ENCODE results near the gene SULT1A3. TPM values are rescaled to one million over a fixed set of nuclear protein-coding genes. Genes with fewer than 3 reads are reported as not detected.
"Not testable (repeated sequence)": the region's sequence is repeated elsewhere in the genome, so short reads cannot be mapped to it uniquely, and the experiment has no call there.

SULT1A3 gene
- total and polyA plus RNA-seq, 2 experiments from 2014 or later: 11.2 to 17.4 TPM

DNA sequence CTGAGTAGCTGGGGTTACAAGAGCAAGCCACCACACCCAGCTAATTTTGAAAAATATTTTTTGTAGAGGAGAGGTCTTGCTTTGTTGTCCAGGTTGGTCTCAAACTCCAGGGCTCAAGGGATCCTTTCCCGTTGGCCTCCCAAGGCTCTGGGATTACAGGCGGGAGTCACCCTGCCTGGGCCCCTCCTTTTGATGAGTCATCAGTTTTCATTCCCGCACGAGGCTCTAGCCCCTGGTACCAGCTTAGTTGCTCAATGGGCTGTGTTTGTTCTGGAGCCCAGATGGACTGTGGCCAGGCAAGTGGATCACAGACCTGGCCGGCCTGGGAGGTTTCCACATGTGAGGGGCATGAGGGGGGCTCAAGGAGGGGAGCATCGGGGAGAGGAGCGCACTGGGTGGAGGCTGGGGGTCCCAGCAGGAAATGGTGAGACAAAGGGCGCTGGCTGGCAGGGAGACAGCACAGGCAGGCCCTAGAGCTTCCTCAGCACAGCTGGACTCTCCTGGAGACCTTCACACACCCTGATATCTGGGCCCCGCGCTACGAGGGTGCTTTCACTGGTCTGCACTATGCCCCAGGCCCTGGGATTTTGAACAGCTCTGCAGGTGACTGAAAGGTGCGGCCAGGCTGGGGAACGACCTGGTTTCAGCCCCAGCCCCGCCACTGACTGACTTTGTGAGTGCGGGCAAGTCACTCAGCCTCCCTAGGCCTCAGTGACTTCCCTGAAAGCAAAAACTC is 721 bp downstream of the SULT1A3 start:
- peak; percentile 45 for ATAC-seq
- H2AFZ ChIP-seq; H3K9me3 Mint-ChIP-seq; H3F3A ChIP-seq (replicated peaks; ENCODE audit: low read depth); H3K9me2 ChIP-seq (ENCODE audit: insufficient read depth); H3K4me1 Mint-ChIP-seq; H3K27ac Mint-ChIP-seq; H3K4me3 Mint-ChIP-seq; H3K4me2 ChIP-seq; H3K36me3 ChIP-seq (ENCODE audit: insufficient read depth); H3K79me2 ChIP-seq (replicated peaks; ENCODE audit: insufficient read depth); H3K27ac ChIP-seq (ENCODE audit: low read depth); H3K4me1 ChIP-seq (ENCODE audit: insufficient read depth); H4K20me1 ChIP-seq (replicated peaks; ENCODE audit: insufficient read depth); DNase-seq (ENCODE audit: low spot score); H3K27me3 ChIP-seq (ENCODE audit: insufficient read depth); H3K27me3 Mint-ChIP-seq (ENCODE audit: insufficient read depth, low read depth, poor library complexity); H3K36me3 Mint-ChIP-seq (ENCODE audit: low read depth); H3K4me3 ChIP-seq: not testable (repeated sequence)

- Histone ChIP-seq H3K4me3 (peak overlapping the region; percentile 54; the same call in 1 of the 2 replicates), H3K4me2 (peak overlapping the region; percentile 73; the same call in 1 of the 2 replicates)
- H4K20me1 ChIP-seq (replicated peaks; ENCODE audit: insufficient read depth); H3K4me1 ChIP-seq (ENCODE audit: insufficient read depth); H3K27ac Mint-ChIP-seq; H2AFZ ChIP-seq; H3K9me3 Mint-ChIP-seq; H3K27me3 ChIP-seq (ENCODE audit: insufficient read depth); DNase-seq (ENCODE audit: low spot score); H3F3A ChIP-seq (replicated peaks; ENCODE audit: low read depth); H3K9me2 ChIP-seq (ENCODE audit: insufficient read depth); H3K4me1 Mint-ChIP-seq; H3K27ac ChIP-seq (ENCODE audit: low read depth); H3K27me3 Mint-ChIP-seq (ENCODE audit: insufficient read depth, low read depth, poor library complexity); H3K79me2 ChIP-seq (replicated peaks; ENCODE audit: insufficient read depth); H3K36me3 ChIP-seq (ENCODE audit: insufficient read depth); H3K4me3 Mint-ChIP-seq; H3K36me3 Mint-ChIP-seq (ENCODE audit: low read depth): not testable (repeated sequence)
- ATAC-seq: peak; percentile 61
Measured at GRCh38 chr16:30205541-30206236, 6.6 kb downstream of the SULT1A3 start.

DNA sequence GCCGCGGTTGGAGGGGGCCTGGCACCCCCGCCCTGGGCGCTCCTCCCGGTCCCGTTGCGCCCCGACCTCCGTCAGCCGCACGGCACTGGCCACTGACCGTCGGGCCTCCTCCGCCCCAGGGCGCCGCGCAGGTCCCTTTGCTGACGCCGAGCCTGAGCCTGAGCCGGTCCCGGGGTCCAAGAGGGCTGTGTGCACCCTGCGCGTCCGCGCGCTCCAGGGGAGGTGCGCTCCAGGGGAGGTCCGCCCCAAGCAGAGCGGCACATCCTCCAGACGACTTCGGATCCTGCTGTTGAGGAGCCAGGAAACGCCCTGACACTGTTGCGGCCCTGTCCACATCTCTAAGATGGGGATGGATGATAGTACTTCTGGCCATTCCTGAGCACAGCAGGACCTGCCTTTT is 7.2 kb downstream of the SULT1A3 start:
- not testable (repeated sequence) for H3K27me3 ChIP-seq (ENCODE audit: insufficient read depth); H3K36me3 Mint-ChIP-seq (ENCODE audit: low read depth); H3K9me3 Mint-ChIP-seq; H3K79me2 ChIP-seq (replicated peaks; ENCODE audit: insufficient read depth); DNase-seq (ENCODE audit: low spot score); H4K20me1 ChIP-seq (replicated peaks; ENCODE audit: insufficient read depth); H3K27ac ChIP-seq (ENCODE audit: low read depth); H3K9me2 ChIP-seq (ENCODE audit: insufficient read depth); H3F3A ChIP-seq (replicated peaks; ENCODE audit: low read depth); H3K27ac Mint-ChIP-seq; H3K36me3 ChIP-seq (ENCODE audit: insufficient read depth); H3K27me3 Mint-ChIP-seq (ENCODE audit: insufficient read depth, low read depth, poor library complexity); H3K4me3 Mint-ChIP-seq; H3K4me1 ChIP-seq (ENCODE audit: insufficient read depth); H2AFZ ChIP-seq; H3K4me1 Mint-ChIP-seq
- Histone ChIP-seq H3K4me3 (peak overlapping the region; percentile 54; the same call in 1 of the 2 replicates), H3K4me2 (peak overlapping the region; percentile 73; the same call in 1 of the 2 replicates)
- ATAC-seq: peak; percentile 30

- H3K4me1 ChIP-seq (ENCODE audit: insufficient read depth); H3K9me2 ChIP-seq (ENCODE audit: insufficient read depth); H3K4me3 ChIP-seq; H3K27ac ChIP-seq (ENCODE audit: low read depth); H3K36me3 ChIP-seq (ENCODE audit: insufficient read depth); H3K27me3 Mint-ChIP-seq (ENCODE audit: insufficient read depth, low read depth, poor library complexity); H3K36me3 Mint-ChIP-seq (ENCODE audit: low read depth); DNase-seq (ENCODE audit: low spot score); H3K4me3 Mint-ChIP-seq; H2AFZ ChIP-seq; H3K27me3 ChIP-seq (ENCODE audit: insufficient read depth); H3K4me1 Mint-ChIP-seq; H3K9me3 Mint-ChIP-seq; H3K4me2 ChIP-seq; H3K79me2 ChIP-seq (replicated peaks; ENCODE audit: insufficient read depth); H3F3A ChIP-seq (replicated peaks; ENCODE audit: low read depth); H4K20me1 ChIP-seq (replicated peaks; ENCODE audit: insufficient read depth); H3K27ac Mint-ChIP-seq: not testable (repeated sequence)
- ATAC-seq: peak; percentile 78
Measured at GRCh38 chr16:30207063-30207704, 8.1 kb downstream of the SULT1A3 start.

DNA sequence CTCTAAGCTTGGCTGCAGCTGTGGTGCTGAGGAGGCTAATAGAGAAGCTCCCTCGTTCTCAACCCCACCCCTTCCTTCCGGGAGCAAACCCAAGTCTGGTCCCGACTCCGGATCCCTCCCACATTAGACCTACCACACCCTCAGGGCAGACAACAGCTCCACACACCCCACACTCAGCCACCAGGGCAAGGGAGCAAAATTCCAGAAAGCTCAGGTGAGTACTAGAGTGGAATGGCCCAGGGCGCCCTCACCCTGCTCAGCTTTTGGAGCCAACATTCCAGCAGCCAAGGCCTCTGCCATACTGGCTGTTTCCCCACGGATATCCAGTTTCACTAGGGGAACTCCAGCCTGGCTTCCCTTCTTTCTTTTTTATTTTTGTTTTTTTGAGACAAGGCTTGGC is 10.0 kb downstream of the SULT1A3 start:
- H3F3A ChIP-seq (replicated peaks; ENCODE audit: low read depth); H3K9me2 ChIP-seq (ENCODE audit: insufficient read depth); H3K9me3 Mint-ChIP-seq; ATAC-seq; H3K27ac ChIP-seq (ENCODE audit: low read depth); H2AFZ ChIP-seq; H3K27me3 ChIP-seq (ENCODE audit: insufficient read depth); H3K36me3 ChIP-seq (ENCODE audit: insufficient read depth); DNase-seq (ENCODE audit: low spot score); H3K27ac Mint-ChIP-seq; H3K4me1 Mint-ChIP-seq; H3K36me3 Mint-ChIP-seq (ENCODE audit: low read depth); H3K4me3 ChIP-seq; H3K4me3 Mint-ChIP-seq; H3K79me2 ChIP-seq (replicated peaks; ENCODE audit: insufficient read depth); H4K20me1 ChIP-seq (replicated peaks; ENCODE audit: insufficient read depth); H3K4me2 ChIP-seq; H3K27me3 Mint-ChIP-seq (ENCODE audit: insufficient read depth, low read depth, poor library complexity); H3K4me1 ChIP-seq (ENCODE audit: insufficient read depth): not testable (repeated sequence)

DNA sequence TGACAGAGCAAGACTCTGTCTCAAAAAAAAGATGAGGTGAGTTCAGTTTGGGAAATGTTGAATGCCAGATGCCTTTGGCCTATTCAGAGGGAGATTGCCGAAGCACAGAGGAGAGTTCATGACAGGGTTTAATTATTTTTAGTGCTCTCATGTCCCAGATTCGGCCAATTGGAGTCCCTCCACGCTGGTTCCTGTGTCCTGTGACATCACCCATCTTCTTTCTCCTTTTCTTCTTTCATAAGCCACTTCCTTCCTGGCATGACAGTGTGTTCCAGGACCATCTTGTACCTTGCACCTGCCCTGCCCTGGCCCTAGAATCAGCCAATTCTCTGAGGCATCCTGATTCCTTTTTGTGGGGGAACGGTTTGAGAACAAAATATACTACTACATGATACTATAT is 12.4 kb downstream of the SULT1A3 start:
- H3K4me1 Mint-ChIP-seq; H2AFZ ChIP-seq; H3F3A ChIP-seq (replicated peaks; ENCODE audit: low read depth); ATAC-seq; H3K4me1 ChIP-seq (ENCODE audit: insufficient read depth); H3K27ac ChIP-seq (ENCODE audit: low read depth); H3K36me3 Mint-ChIP-seq (ENCODE audit: low read depth); H3K9me3 Mint-ChIP-seq; DNase-seq (ENCODE audit: low spot score); H3K4me3 Mint-ChIP-seq; H3K79me2 ChIP-seq (replicated peaks; ENCODE audit: insufficient read depth); H3K27me3 ChIP-seq (ENCODE audit: insufficient read depth); H3K27ac Mint-ChIP-seq; H3K4me3 ChIP-seq; H3K27me3 Mint-ChIP-seq (ENCODE audit: insufficient read depth, low read depth, poor library complexity); H3K9me2 ChIP-seq (ENCODE audit: insufficient read depth); H3K36me3 ChIP-seq (ENCODE audit: insufficient read depth); H3K4me2 ChIP-seq; H4K20me1 ChIP-seq (replicated peaks; ENCODE audit: insufficient read depth): not testable (repeated sequence)
